Sigmoid colon (tissue), 7 donors: ENCODE data around the gene PPP1R2B. TPM values are rescaled to one million over a fixed set of nuclear protein-coding genes. Genes with fewer than 3 reads are reported as not detected.

Experiments used
- DNase-seq: peaks from one replicate; pipeline ENCODE4 v3.0.0-alpha.2; 2019
- H3K27ac ChIP-seq, 4 donors: fragments of 200-600 bp; sonication (generic); one replicate each; pipeline ENCODE4 v1.5.1; 2016 to 2019; ENCODE audit warnings: mild to moderate bottlenecking in 1 of 4
- H3K27me3 ChIP-seq, 3 donors: fragments of 200-600 bp; sonication (generic); one replicate each; pipeline ENCODE4 v1.5.1; 2019; ENCODE audit warnings: mild to moderate bottlenecking in 1 of 3
- H3K36me3 ChIP-seq, 4 donors: fragments of 200-600 bp; sonication (generic); one replicate each; pipeline ENCODE4 v1.5.1; 2016 to 2019
- H3K4me1 ChIP-seq, 4 donors: fragments of 200-600 bp; sonication (generic); one replicate each; pipeline ENCODE4 v1.5.1; 2017 to 2019
- H3K4me3 ChIP-seq, 4 donors: fragments of 200-600 bp; sonication (generic); one replicate each; pipeline ENCODE4 v1.5.1; 2017 to 2019; ENCODE audit warnings: mild to moderate bottlenecking in 2 of 4, moderate library complexity in 1 of 4
- H3K9me3 ChIP-seq, 4 donors: fragments of 200-600 bp in 3 of 4; sonication (generic) in 3 of 4; one replicate each; pipeline versions ENCODE4 v1.5.1 to v1.6.1; 2013 to 2019
- CTCF ChIP-seq, 4 experiments: fragments of 450-650 bp in 3 of 4; fragments of 200-600 bp in 1 of 4; IDR thresholded peaks; one replicate each; pipeline ENCODE4 v1.5.1; 2016 to 2019; ENCODE audit warnings: antibody characterized with exemption in 4 of 4, mild to moderate bottlenecking in 3 of 4, moderate library complexity in 2 of 4
- EP300 ChIP-seq, 4 donors: sonication (generic); formaldehyde crosslinking; IDR thresholded peaks; one replicate each; pipeline ENCODE4 v1.6.1; 2017; ENCODE audit warnings: antibody characterized with exemption in 4 of 4
- POLR2A ChIP-seq, 2 donors: fragments of 450-650 bp; IDR thresholded peaks; one replicate each; pipeline ENCODE4 v1.6.1; 2016; ENCODE audit warnings: antibody characterized with exemption in 2 of 2, mild to moderate bottlenecking in 2 of 2, moderate library complexity in 2 of 2
- POLR2AphosphoS5 ChIP-seq, 4 donors: sonication (generic); formaldehyde crosslinking; IDR thresholded peaks; one replicate each; pipeline ENCODE4 v1.6.1; 2017; ENCODE audit warnings: antibody characterized with exemption in 4 of 4
- WGBS, 2 donors: extraction: QIAGEN DNeasy Blood & Tissue Kit; methylation state at CpG; one replicate each; pipeline ENCODE4 v1.1.7; 2013; 5-methylcytosine and 5-hydroxymethylcytosine counted together
- intact Hi-C: fragments of 100-400 bp; cut with DNase I; formaldehyde crosslinking; loops from one replicate; pipeline ENCODE4 v1.15.1; 2023
- polyA plus RNA-seq, 3 donors: library from polyadenylated mRNA; stranded (reverse); fragments of 200-250 nt; gene quantifications; one replicate each; pipeline ENCODE4 v1.2.3, GENCODE V29; 2013
- total RNA-seq, 4 donors: library from RNA; depleted of rRNA; stranded (reverse); fragments of >200 nt; gene quantifications; one replicate each; pipeline ENCODE4 v1.1.0, GENCODE V29; 2016
- donor health status: healthy with polysubstance abuse.
- donor health status: Bipolar disorder and iron deficiency.
- donor health status: healthy.

PPP1R2B gene
- total and polyA plus RNA-seq, 7 donors, result 0.03 TPM; not detected in 6

GRCh38 chr5:156815988-156816599 lies 34.0 kb upstream of the PPP1R2B start:
- Histone ChIP-seq H3K27ac (no peak overlapping the region), H3K4me3 (no peak overlapping the region), H3K36me3 (no peaks in the 10 kb centered on the region), H3K4me1 (no peaks in the 10 kb centered on the region), H3K9me3 (no peaks in the 10 kb centered on the region), H3K27me3 (no peaks in the 10 kb centered on the region)
- 42 to 71% methylated on average over 6 of the region's 6 CpGs for WGBS, 2 donors
- intact Hi-C loops, result no loop called here
- no peak for DNase-seq
- TF ChIP-seq CTCF (IDR thresholded peaks at IDR 0.05) (peak in 3 of 4 experiments; percentile 20 to 26 (median 25)), EP300 (IDR thresholded peaks at IDR 0.05) (no peak)

- DNase-seq, result no peak
- Histone ChIP-seq H3K9me3 (no peaks in the 10 kb centered on the region), H3K4me1 (no peaks in the 10 kb centered on the region), H3K27ac (no peak overlapping the region), H3K4me3 (no peak overlapping the region), H3K27me3 (no peaks in the 10 kb centered on the region), H3K36me3 (no peaks in the 10 kb centered on the region)
- TF ChIP-seq EP300 (IDR thresholded peaks at IDR 0.05) (no peak), POLR2AphosphoS5 (IDR thresholded peaks at IDR 0.05) (no peak), CTCF (IDR thresholded peaks at IDR 0.05) (no peak), POLR2A (IDR thresholded peaks at IDR 0.05) (no peak)
- intact Hi-C loops, result no loop called here
- WGBS, 2 donors, result 86 to 88% methylated on average over 3 of the region's 3 CpGs
Measured at GRCh38 chr5:156819537-156819936, 30.6 kb upstream of the PPP1R2B start.

- no peak for DNase-seq
- Histone ChIP-seq H3K9me3 (no peaks in the 10 kb centered on the region), H3K27ac (no peak overlapping the region), H3K4me1 (no peaks in the 10 kb centered on the region), H3K36me3 (no peaks in the 10 kb centered on the region), H3K27me3 (no peaks in the 10 kb centered on the region), H3K4me3 (no peak overlapping the region)
- intact Hi-C loops, result no loop called here
- WGBS, 2 donors, result 84 to 86% methylated on average over 7 of the region's 7 CpGs
- TF ChIP-seq EP300 (IDR thresholded peaks at IDR 0.05) (no peak), POLR2AphosphoS5 (IDR thresholded peaks at IDR 0.05) (no peak), POLR2A (IDR thresholded peaks at IDR 0.05) (no peak), CTCF (IDR thresholded peaks at IDR 0.05) (no peak)
Measured at GRCh38 chr5:156819967-156820581, 30.0 kb upstream of the PPP1R2B start.

- Histone ChIP-seq H3K36me3 (no peaks in the 10 kb centered on the region), H3K4me1 (no peaks in the 10 kb centered on the region), H3K27me3 (no peaks in the 10 kb centered on the region), H3K27ac (no peak overlapping the region), H3K4me3 (no peak overlapping the region), H3K9me3 (no peaks in the 10 kb centered on the region)
- intact Hi-C loops, result loop anchor here (2.0 kb wide), 1 partner anchor 879 kb away; no protein-coding TSS in a partner anchor
- TF ChIP-seq CTCF (IDR thresholded peaks at IDR 0.05) (no peak), POLR2AphosphoS5 (IDR thresholded peaks at IDR 0.05) (no peak), POLR2A (IDR thresholded peaks at IDR 0.05) (no peak), EP300 (IDR thresholded peaks at IDR 0.05) (no peak)
- 92 to 96% methylated on average over 4 of the region's 4 CpGs for WGBS, 2 donors
- DNase-seq, result no peak
Measured at GRCh38 chr5:156824241-156824640, 25.9 kb upstream of the PPP1R2B start.
